Measurements from ENCODE around the gene DAAM1. TPM values are rescaled to one million over a fixed set of nuclear protein-coding genes. Genes with fewer than 3 reads are reported as not detected.
A peak's percentile ranks its signal among the peaks of the same experiment; 100 is the strongest.

Gene DAAM1
- total RNA-seq, 2 donors from 2014 or later: 61.4 to 67.0 TPM

DNA sequence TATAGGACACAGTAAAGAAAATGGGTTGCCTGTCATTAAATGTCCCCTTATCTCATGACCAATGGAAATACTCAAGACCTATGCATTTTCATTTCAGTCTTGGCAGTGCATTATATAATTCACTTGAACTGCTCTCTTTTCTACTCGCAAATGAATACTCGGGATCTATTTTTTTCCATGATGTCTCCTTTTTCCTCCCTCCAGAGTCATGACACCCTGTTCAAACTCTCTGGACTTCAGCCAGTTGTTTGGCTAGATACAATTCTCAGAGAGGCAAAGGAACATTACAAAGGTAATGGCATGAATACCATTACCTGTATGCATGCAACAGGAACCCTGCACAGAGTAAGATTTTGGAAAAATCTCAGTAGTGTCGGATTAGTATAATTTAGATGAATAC is 145.8 kb downstream of the DAAM1 start:
- DNase-seq (ENCODE audit: low spot score): no peak
- Histone ChIP-seq H3K36me3 (peaks cover 20% of the 10 kb centered on the region), H3K27ac (peak overlapping the region; percentile 77 to 90), H3K27me3 (no peaks in the 10 kb centered on the region), H3K4me3 (no peak overlapping the region), H3K9me3 (no peaks in the 10 kb centered on the region), H3K4me1 (peaks cover 0 to 82% of the 10 kb centered on the region in 2 donors)
- TF ChIP-seq, protein P1, sequence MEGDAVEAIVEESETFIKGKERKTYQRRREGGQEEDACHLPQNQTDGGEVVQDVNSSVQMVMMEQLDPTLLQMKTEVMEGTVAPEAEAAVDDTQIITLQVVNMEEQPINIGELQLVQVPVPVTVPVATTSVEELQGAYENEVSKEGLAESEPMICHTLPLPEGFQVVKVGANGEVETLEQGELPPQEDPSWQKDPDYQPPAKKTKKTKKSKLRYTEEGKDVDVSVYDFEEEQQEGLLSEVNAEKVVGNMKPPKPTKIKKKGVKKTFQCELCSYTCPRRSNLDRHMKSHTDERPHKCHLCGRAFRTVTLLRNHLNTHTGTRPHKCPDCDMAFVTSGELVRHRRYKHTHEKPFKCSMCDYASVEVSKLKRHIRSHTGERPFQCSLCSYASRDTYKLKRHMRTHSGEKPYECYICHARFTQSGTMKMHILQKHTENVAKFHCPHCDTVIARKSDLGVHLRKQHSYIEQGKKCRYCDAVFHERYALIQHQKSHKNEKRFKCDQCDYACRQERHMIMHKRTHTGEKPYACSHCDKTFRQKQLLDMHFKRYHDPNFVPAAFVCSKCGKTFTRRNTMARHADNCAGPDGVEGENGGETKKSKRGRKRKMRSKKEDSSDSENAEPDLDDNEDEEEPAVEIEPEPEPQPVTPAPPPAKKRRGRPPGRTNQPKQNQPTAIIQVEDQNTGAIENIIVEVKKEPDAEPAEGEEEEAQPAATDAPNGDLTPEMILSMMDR (IDR thresholded peaks at IDR 0.05): no peak

DNA sequence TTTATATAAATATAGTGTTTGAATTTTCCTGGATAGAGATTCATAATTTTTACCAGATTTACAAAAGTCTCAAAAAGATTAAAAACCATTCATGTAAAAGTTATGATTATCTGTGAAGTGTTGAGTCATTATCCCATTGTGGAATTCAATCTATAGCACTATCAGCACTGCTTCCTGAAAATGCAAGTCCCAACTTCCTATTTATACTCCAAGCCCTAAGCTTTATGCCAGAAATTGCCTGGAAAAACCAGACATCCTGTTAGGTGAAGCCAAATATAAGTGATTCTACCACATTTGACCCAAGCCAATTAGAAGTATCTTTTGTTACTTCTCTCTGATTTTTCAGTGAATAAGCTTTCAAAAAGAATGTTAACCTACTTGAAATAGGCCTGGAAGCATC is 147.6 kb downstream of the DAAM1 start:
- peaks cover 0 to 70% of the 10 kb centered on the region in 2 donors for H3K4me1 ChIP-seq
- no peaks in the 10 kb centered on the region for H3K27me3 ChIP-seq
- H3K27ac ChIP-seq: peak overlapping the region; percentile 70 to 90
- no peaks in the 10 kb centered on the region for H3K9me3 ChIP-seq
- no peak overlapping the region for H3K4me3 ChIP-seq
- no peak for DNase-seq (ENCODE audit: low spot score)
- TF ChIP-seq, protein P1 (IDR thresholded peaks at IDR 0.05): no peak
- H3K36me3 ChIP-seq: peaks cover 29% of the 10 kb centered on the region

DNA sequence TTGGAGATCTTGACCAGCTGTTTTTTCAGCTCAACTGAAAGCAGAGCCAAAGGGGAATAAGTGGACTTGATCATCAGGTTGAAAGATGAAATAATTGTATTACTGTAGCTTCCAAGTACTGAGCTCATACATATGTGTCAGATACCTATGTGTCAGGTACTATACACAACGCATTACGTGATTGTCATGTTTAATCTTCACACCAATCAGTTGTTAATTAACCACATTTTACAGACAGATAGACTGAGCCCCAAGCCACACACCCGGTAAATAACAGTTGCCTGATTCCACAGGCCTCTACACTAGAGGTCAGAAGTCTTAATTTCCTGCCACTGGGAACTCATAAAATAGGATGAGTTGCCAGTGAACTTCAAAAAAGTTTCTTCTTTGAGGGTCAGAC is 148.2 kb downstream of the DAAM1 start:
- TF ChIP-seq, protein P1 (IDR thresholded peaks at IDR 0.05): no peak
- Histone ChIP-seq H3K4me1 (peaks cover 0 to 72% of the 10 kb centered on the region in 2 donors), H3K27ac (peak overlapping the region; percentile 70 to 90), H3K9me3 (no peaks in the 10 kb centered on the region), H3K4me3 (no peak overlapping the region), H3K27me3 (no peaks in the 10 kb centered on the region), H3K36me3 (peaks cover 23% of the 10 kb centered on the region)
- no peak for DNase-seq (ENCODE audit: low spot score)

DNA sequence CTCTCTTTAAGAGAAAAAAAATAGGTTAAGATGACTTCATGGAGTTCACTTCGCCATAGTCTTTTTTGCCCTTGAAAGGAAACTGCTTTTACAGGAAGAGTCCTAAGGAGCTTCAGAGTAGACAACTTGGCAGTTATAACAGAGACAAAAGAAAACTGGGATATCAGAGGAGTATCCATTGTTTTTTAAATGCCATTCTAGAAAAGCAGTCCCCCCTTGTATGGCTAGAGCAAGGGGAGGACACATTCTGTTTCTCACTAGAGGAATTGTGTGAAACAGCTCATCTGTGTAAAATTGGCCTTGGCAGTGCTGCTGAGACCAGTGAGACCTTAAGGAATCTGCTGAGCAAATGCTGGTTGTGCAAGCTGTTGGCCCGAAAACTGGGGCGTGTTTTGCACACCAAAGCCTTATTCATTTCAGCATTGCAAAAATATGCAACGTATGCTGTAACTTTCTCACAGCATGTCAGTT is 148.7 kb downstream of the DAAM1 start:
- peaks cover 20% of the 10 kb centered on the region for H3K36me3 ChIP-seq
- H3K4me1 ChIP-seq: peaks cover 0 to 71% of the 10 kb centered on the region in 2 donors
- peak; percentile 87 for DNase-seq (ENCODE audit: low spot score)
- TF ChIP-seq, protein P1 (IDR thresholded peaks at IDR 0.05): no peak
- no peaks in the 10 kb centered on the region for H3K27me3 ChIP-seq
- H3K27ac ChIP-seq: peak overlapping the region; percentile 70 to 90
- no peaks in the 10 kb centered on the region for H3K9me3 ChIP-seq
- H3K4me3 ChIP-seq: no peak overlapping the region

DNA sequence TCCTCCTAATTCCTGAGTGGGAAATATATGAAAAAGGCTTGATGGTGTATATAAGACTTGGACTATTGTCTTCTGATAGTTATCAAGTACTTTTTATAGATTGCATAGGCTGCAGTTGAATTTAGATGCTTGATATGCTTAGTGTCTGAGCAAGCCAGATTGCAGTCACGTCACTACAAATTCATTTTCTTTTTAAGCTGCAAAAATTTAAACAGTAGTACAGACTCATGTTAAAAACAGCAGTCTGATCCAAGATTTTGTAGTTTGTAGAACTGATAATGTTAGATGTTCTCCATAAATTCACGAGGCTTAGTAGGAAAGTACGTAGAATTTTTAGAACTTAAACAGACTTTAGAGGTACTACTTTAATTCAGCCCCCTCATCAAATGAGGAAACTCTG is 150.3 kb downstream of the DAAM1 start:
- no peaks in the 10 kb centered on the region for H3K27me3 ChIP-seq
- H3K9me3 ChIP-seq: no peaks in the 10 kb centered on the region
- peaks cover 0 to 70% of the 10 kb centered on the region in 2 donors for H3K4me1 ChIP-seq
- H3K27ac ChIP-seq: peak overlapping the region in 1 of 2 donors; percentile 87
- no peak overlapping the region for H3K4me3 ChIP-seq
- peaks cover 20% of the 10 kb centered on the region for H3K36me3 ChIP-seq
- DNase-seq (ENCODE audit: low spot score): no peak
- TF ChIP-seq, protein P1 (IDR thresholded peaks at IDR 0.05): no peak

Measured in right atrium auricular region (tissue), 2 donors.